Islet of Langerhans (tissue), 1 donor: ENCODE results near the gene USP7.

Experiments
- FAIRE-seq: peaks from one replicate; lab custom pipeline; 2011; peaks lifted over from hg19 to GRCh38; lab: Jason Lieb, UNC

Gene USP7

GRCh38 chr16:8861563-8862308 is 102.0 kb downstream of the USP7 start:
- no peak for FAIRE-seq

- no peak for FAIRE-seq
Observed at GRCh38 chr16:8859913-8860881, 103.5 kb downstream of the USP7 start.

GRCh38 chr16:8858994-8859912 is 104.5 kb downstream of the USP7 start:
- FAIRE-seq: no peak

GRCh38 chr16:8855972-8856371 is 107.7 kb downstream of the USP7 start:
- no peak for FAIRE-seq

GRCh38 chr16:8855051-8855786 is 108.5 kb downstream of the USP7 start:
- no peak for FAIRE-seq

DNA sequence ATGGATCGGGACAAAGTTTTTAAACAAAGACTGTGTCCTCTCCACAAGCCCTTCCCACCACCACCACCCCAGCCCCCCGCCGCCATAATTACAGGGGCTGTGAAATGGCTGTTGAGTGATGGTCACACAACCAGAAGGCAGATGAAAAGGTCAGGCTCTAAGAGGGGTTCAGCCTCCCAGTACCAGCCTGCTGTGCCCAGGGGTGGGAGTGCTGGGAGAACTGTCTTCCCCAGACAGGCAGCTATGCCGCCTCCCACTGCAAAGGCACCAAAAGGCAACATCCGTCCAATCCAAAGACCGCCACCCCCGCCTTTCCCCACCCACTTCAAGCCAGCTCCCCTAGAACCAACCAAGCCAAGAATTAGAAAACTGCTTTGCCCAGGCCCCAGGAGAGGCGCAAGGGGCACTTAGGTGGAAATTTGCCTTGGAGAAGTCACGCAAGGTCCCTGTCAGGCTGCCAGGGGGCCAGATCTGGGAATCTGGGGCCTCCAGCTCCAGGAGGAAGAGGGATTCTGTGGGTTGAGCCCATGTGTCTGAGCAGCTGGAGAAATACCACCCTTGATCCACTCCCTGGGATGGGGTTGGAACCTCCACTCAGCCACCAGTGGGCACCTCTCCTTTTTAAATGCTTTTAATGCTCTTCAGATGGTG is 109.3 kb downstream of the USP7 start:
- FAIRE-seq: no peak

DNA sequence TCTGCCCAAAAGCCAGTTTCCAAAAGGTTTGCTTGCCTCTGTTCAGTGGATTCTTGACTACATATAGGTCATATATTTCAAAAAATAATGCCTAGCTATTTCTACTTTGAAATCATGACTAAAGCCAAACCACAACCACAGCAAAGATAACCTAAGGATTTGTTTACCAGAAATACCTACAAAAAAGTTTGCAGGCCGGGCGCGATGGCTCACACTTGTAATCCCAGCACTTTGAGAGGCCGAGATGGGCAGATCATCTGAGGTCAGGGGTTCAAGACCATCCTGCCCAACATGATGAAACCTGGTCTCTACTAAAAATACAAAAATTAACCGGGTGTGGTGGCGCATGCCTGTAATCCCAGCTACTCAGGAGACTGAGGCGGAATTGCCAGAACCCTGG is 110.1 kb downstream of the USP7 start:
- no peak for FAIRE-seq

- FAIRE-seq: no peak
Observed at GRCh38 chr16:8853150-8853549, 110.6 kb downstream of the USP7 start.

DNA sequence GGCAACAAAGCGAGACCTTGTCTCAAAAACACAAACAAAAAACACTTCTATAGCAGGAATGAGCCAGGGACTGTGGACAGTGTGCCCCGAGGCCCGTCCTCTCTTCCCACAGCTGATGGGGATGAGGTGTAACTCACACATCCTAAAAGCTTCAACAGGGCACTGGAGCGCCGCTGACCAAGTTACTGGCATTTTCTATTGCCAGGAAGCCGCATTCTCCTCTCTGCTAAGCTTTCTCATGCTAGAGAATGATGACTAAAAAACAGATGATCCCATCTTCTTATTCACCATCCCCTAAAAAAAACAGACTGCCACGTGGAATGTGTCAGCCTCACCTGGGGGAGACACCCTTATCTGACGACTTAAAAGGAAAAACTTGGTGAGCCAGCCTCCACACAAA is 111.2 kb downstream of the USP7 start:
- FAIRE-seq: no peak

GRCh38 chr16:8851761-8852403 is 111.8 kb downstream of the USP7 start:
- no peak for FAIRE-seq

DNA sequence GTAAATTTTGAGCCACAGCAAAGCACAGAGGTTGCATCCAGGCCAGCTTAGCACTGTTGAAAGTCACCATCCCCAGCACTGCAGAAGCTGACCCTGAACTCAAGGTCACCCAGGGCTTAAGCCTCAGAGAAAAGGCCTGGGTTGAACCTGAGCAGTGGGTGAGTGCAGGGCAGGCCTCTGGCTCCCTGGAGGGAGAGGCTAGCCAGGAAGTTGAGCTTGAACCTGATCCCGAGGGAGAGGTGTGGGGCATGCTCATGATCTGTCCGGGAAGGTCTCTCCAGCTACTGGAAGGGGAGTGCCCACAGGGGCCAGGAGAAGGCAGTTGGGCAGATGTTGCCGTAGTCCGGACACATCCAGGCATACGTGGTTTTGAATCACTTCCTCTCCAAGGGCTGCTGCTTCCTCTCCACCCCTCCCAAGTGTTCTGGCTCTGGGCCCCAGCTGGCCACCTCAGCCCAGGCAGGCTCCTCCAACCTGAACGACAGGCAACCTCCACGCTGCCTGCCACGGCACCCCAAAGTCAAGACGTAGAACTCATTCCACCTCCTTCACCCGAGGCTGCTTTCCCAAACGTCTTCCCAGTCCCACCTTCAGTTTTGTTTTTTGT is 113.3 kb downstream of the USP7 start:
- no peak for FAIRE-seq

- FAIRE-seq: no peak
Observed at GRCh38 chr16:8849411-8850011, 114.2 kb downstream of the USP7 start.

GRCh38 chr16:8848939-8849391 is 114.7 kb downstream of the USP7 start:
- no peak for FAIRE-seq

GRCh38 chr16:8848231-8848938 is 115.3 kb downstream of the USP7 start:
- FAIRE-seq: no peak

GRCh38 chr16:8847623-8848022 is 116.1 kb downstream of the USP7 start:
- FAIRE-seq: no peak

DNA sequence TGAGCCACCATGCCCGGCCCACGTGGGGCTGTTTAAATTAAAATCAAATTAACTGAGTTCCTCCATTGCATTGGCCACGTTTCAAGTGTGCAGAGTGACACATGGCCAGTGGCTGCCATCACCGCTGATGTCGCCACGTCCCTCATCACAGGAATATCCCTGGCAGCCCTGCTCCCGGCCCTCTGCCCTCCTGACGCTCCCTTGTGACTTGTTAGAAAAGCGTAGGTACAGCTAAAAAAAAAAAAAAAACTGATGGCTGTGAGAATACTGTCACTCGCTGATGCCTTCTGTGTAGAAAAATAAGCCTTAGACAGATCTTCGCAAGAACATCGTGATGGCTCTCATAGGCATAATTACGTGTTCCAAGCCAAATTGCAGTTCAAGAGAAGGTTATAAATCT is 116.6 kb downstream of the USP7 start:
- FAIRE-seq: no peak

GRCh38 chr16:8846401-8846932 is 117.2 kb downstream of the USP7 start:
- no peak for FAIRE-seq

DNA sequence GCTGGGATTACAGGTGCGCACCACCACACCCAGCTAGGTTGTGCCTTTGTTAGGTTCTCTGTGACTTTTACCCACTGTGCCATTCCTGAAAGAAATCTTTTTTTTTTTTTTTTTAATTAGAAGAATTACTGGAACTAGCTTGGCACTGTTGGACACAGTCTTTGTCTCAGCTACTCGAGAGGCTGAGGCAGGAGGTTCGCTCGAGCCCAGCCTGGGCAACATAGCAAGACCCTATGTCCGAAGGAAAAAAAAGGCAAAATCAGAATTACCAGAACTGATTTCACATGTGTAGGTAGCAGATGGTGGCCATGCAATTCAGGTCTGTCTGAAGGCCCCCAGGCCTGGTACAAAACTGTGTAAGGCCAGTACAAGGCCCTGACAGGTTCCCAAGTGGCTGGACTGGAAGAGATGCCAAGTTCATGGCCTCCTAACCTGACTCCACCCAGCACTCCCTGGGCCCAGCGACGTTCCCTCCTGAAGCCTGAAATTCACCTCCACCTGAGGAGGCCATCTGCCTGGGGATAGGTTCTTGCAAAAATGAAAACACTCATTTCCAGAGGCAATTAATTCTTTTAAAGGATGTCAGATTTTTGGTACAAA is 117.9 kb downstream of the USP7 start:
- FAIRE-seq: no peak
